NK-92 (cell line): ENCODE measurements around the gene RAB11FIP4.

ENCODE experiments used
- DNase-seq: peaks from one replicate; lab custom pipeline; 2025; ENCODE audit not compliant: unreplicated experiment; lab: John Stamatoyannopoulos, UW

Gene RAB11FIP4

DNA sequence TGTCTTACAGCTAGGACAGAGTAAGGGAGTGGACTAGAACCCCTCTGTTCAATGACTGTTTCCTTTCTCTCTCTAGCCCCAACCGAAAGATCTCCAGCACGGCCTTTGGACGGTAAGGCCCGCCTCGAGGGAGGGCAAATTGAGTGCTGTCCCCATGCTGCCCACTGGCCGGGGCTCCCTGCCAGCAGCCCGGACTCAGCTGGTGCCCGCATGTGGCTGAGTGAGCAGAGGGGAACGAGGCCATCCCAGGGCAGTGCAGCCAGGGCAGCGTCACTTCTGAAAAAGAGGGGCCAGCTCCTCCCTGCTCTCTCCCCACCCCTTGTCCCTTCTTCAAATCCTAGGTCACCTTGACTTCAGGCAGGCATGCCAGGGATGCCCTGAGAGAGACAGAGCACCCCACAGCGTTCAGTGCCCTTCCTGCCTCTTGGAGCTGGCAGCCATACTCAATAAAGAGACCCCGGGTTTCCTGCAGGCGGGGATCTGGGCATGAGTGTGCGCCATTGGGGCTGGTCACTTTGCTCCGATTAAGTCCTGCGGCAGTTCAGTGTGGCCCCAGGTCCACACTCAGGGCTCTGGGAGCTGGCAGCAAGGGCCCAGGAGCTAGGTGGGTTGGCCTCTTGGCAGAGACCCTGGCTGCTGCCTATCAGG lies 130.9 kb downstream of the RAB11FIP4 start:
- DNase-seq = no peak

DNA sequence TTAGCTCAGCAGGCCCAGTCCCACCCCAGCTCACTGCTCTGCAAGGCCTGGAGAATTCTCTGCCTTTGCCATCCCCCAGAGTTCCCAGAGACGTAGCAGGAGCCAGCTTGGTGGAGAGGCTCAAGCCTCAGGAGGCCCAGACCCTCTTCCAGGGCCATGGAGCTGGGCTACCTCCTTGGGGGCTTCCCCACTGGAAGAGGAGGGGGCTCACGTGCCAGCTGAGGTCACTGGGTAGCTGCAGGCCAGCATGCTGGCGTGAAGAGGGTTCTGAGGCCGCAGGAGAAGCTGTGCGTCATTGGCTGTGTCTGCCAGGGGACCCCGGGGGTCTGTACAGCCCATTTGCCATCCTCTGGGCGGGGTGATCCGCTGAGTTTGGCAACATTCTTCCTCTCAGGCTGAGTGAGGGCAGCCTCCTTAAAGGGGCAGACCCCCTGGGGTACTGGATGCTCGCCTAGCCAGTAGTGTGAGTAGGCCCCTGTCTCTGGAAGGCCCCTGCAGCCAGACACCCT lies 131.6 kb downstream of the RAB11FIP4 start:
- DNase-seq = no peak

DNA sequence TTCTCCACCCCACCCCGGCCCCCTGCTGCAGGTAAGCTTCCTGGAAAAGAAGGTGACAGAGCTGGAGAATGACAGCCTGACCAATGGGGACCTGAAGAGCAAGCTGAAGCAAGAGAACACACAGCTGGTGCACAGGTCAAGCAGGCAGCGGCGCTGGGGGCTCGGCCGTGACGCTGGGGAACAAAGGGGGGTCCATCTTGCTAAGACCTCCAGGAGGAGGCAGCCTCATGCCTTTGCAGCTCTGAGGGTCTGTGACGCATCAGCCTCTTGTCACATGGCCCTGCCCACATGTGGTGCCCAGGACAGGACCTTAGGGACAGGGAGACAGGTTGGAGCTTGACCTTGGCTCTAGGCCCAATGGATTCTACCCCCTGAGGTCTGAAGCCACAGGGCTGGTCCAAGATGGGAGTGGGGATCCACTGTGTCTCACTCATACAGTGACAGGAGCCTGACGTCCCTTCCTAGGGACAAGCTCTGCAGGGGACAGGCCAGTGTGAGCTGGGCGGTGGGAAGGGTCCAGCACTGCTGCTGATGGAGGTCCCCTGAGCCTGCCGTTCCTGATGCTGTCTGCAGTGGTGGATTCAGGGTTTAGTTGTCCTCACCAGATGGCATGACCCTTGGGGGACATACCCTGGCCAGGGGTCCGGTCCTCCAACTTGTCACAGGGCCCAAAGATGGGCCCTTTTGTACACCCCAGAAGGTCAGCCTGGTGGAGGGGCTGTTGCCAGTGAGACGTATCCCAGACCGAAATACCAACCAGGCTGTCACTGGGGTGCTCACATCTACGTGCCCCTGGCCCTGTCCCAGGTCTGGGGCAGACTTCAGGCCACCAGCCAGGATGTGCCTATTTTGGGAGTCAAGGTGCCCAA lies 132.6 kb downstream of the RAB11FIP4 start:
- no peak for DNase-seq

DNA sequence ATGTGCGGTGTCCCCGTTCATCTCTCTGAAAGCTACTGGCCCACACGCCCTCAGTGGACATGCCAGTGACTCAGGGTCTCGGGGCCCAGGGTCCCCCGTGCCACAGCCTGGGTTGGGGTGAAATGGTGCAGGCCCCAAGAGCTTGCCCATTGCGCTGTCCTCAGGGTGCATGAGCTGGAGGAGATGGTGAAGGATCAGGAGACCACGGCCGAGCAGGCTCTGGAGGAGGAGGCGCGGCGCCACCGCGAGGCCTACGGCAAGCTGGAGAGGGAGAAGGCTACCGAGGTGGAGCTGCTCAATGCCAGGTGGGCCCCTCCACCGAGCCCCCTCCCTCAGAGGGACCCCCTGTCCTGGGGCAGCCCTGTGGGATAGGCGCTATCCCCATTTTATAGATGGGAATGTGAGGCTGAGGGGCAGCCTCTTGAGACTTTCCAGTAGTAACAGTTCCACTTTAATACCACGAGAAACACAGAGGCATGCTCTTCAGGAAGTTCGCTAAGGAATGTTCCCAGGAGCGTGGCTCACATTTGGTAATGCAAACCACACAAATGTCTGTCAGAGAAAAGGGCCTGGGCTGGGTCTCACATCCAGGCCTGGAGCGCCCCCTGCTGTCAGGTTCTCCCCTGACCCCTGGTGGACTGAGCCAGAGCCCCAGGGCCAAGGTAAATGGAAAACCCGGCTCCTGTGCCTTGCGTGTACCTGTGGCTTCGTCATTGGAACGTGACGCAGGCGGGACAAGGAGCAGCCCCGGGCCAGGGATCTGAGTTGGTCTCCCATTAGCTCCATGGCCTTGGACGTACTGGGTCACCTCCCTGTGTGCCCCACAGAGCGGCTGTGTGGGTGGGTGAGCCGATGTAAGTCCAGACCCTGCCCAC lies 133.7 kb downstream of the RAB11FIP4 start:
- no peak for DNase-seq

DNA sequence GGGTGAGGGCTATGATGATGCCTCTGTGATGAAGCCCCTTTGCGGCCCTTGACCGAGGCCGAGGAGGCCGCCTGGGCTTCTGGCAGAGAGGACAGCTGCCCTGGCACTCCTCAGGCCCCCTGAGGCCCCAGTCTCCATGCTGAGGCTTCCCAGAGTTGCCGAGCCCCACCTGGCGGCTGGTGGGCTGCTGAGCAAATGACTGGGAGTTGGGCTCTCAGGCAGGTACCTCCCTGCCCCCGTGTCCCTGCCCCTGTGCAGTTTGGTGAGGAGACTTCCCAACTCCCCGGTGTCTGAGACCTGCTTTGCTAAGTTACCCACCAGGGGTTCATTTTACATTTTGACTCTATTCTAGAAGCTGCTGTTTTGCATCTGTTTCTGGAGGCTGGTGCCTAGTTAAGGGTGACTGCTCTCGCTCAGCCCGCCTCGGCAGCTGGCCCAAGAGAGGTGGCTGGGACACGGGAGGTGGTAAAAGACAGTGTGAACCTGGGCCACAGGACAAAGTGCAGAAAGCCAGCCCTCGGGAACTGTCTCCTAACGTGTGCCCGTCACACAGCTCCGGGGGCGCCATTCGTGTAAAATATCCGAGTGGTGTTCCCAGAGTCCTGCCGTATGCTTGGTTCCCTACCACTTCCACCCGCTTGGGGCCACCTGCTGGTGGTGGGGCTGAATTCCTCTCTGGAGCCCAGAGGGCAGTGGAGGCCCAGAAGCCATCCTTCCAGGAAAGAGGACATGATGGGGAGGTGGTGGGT lies 134.5 kb downstream of the RAB11FIP4 start:
- no peak for DNase-seq

DNA sequence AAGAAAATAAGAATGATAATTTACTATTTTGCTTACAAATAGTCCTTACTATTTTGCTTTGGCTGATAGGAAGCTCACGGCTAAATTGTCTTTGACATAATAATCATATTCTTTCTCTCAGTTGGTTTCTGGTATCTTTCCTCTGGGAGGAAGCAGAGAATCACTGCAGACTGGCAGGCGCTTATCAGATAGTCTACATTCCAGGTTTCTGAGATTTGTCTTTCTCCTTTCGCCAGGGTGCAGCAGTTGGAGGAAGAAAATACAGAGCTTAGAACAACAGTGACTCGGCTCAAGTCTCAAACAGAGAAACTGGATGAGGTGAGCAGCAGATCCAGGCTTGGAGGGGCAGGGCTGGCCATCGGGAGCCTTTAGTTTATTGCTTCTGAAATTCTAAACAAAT lies 136.1 kb downstream of the RAB11FIP4 start:
- DNase-seq = no peak

DNA sequence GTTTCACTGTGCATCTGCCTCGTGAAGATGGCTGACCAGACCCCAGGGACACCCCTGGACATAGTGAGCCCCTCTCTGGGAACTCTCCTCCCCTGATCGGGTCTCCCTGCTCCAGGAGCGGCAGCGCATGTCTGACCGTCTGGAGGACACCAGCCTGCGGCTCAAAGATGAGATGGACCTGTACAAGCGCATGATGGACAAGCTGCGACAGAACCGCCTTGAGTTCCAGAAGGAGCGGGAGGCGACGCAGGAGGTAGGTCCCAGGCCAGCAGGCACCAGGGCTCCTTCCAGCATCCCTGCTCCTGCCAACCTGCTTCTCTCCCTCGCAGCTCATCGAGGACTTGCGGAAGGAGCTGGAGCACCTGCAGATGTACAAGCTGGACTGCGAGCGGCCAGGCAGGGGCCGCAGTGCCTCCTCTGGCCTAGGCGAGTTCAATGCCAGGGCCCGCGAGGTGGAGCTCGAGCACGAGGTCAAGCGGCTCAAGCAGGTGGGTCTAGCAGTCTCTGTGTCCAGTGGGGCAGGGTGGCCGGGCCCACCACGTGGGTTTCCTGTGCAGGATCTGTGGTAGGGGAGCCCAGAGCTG lies 136.9 kb downstream of the RAB11FIP4 start:
- no peak for DNase-seq

DNA sequence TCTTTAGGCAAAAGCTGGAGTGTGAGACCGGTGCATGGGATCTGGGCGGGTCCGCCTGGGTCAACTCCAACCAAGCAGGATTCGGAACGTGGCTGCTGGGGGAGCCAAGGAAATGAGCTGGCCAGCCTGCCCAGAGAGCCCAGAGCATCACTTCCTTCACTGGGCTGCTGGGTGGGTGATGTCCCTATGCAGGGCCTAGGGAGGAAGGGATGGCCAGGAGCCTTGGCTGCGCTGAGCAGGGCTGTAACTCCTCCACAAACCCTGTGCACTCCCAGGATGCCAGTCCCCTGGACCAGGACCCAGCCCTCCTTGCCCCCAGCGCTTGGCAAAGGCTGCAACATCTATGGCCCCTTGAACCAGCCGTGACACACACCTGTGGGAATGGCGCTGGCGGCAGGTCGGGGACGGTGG lies 138.4 kb downstream of the RAB11FIP4 start:
- no peak for DNase-seq

DNA sequence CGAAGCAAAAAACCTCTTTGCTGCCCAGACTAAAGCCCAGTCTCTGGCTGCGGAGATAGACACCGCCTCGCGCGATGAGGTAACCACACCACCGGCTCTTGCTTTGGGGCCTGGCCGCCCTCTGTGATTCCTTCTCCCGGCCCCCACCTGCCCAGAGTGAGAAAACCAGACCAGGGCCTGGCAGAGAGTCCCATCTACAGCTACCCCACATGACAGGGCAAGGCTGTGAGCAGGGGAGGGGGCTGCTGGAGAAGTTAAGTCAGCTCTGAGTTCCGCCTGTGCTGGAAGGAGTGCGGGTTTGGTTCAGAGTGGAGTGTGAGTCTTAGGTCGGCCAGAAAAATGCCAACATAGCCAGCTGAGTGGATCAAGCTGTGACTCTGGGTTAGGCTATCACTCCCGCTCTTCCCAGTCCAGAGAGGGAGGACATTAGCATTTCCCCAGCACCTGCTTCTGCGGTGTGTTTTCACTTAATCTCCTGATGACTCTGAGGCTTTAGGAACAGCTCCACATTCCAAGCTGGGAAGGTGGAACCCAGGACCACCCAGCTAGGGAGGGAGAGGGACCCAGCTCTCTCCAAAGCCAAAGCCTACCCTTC lies 139.0 kb downstream of the RAB11FIP4 start:
- DNase-seq = no peak

DNA sequence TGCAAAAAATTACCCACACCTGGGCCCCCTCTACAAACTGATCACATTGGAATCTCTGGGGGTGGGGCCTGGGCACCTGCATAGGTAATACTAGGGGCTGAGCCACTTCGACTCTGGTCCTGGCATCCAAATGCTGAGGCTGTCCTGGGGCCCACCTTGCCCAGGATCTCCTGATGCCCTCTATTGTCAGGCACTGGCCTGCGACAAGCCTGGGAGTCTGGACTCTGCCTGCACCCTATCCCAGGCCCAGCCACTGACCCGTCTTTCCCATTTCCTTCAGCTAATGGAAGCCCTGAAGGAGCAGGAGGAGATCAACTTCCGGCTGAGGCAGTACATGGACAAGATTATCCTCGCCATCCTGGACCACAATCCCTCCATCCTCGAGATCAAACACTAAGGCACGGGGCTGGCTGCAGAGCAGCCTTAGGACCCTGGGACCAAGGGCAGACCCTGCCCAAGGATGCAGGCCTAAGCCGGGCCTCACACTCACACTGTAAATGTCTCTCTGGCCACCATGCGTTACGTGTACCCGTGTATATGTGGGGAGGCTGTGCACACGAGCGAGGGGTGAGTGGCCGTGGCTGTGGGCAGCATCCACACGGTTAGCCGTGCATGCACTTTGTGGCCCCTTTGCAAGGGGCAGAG lies 140.0 kb downstream of the RAB11FIP4 start:
- DNase-seq = no peak

DNA sequence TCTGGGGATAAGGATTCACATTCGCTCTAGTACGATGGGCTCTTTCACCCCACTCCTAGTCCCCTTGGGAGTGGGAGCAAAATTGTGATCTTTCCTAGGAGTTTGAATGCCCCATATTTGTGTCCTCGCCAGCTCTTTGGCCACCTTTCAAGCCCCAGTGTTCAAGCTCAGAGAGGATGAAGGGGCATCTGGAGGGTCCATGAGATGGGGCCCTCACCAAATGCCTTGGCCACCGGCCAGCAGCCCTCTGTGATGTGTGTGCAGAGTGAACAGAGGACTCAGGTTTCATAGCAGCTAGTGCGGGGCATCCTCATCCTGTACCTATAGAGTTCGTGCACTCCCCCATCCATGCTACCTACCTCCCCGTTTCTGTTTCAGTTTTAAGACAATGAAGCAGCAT lies 140.6 kb downstream of the RAB11FIP4 start:
- DNase-seq = no peak

DNA sequence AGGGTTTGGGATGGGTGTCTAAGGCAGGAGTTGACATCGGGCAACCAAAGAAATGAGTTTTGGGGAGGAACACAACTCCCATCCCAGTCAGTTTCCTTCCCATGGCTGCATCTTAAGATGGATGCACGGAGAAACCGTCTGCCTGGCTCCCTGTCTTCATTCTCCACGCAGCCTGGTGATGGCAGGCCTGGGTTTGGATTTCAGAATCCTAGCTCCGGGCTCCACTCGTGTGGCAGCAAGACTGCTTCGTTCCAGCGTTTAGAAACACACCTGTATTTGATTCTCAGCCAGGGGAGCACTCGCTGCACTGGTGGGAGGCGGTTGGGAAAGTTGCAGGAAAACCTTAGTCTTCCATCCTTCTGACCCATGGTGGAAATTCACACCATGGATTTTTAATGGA lies 141.1 kb downstream of the RAB11FIP4 start:
- DNase-seq = no peak

DNA sequence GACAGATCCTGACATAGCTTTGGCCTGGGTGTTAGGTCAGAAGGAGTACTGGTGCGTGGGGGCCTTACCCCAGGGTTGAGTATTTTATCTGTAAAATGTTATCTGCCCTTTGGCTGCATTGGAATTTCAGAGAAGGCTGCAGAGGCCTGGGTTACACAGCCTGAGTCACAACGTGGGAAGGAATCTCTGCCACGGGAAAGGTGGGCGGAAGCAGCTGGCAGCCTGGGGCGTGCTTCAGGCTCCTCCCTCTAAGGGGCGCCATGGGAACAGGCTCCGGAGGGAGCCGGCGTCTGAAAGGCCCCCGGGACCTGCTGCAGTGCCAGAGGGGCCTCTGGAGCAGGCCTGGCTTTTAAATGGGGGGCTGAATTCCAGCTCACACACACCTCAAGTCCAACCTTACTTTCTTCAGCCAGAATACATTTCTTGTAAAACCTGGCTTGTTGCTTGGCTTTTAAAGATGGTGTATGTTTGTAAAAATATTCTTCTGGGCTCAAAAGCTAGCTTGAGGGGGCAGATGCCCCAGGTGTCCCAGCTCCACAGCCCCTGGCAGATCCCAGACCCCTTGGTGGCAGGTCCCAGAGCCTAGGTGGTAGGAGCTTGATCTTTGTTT lies 142.2 kb downstream of the RAB11FIP4 start:
- no peak for DNase-seq

DNA sequence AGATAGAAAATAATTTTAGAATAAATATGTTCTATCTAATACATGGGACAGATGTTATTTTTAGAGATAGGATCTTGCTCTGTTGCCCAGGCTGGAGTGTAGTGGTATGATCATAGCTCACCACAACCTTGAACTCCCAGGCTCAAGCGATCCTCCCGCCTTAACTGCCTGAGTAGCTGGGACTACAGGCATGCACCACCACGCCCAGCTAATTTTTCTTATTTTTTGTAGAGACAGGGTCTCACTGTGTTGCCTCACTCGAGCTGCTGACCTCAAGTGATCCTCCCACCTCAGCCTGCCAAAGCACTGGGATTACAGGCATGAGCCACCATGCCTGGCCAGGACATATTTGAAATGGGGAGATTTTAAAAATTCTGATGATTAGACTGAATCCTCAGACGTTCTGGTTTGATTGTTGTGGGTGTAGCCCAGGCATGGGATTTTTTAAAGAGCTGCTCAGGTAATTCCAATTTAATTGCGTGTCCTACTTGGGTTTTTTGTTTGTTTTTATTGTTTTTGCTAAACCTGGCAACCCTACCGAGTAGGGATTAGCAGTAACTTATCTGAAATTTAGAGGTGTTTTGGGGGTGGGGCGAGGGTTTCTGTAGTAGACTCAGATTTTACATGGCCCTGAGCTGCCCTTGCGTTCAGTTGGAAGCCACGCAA lies 142.9 kb downstream of the RAB11FIP4 start:
- no peak for DNase-seq

DNA sequence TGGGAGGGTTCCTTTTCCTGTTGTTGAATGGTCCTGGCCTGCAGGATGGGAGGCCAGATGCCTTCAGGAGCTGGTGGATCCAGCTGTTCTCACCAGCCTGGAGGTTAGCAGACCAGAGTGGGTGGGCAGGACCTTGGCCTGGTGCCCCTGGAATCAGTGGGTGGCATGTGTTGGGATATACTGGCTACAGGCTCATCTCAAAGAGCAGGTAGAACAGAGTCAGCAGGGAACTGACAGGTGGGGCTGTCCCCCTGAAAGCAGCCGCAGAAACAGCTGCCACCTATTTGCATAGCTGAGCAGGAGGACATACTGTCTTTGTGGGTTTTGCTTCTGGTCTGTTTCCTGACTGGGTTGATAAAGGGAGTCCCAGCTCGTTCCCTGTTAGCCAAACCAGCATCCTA lies 144.1 kb downstream of the RAB11FIP4 start:
- no peak for DNase-seq

DNA sequence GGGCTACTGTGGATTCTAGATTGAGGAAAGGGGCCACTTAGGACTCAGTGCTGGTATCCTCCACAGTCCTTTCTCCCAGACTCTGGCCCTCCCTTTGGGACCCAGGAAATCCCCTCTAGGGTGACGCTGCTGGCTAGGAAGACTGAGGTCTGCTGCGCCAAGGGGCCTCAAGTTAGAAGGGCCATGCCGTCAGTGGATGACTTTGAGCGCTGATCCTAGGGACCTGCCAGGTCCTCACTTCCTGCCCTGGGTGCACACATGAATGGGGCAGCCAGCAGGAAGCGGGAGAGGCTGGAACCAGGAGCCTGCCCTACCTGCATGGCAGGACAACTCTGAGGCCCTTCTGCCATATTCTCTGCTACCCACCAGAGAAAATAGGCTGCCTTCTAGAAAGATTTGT lies 145.0 kb downstream of the RAB11FIP4 start:
- DNase-seq = no peak

DNA sequence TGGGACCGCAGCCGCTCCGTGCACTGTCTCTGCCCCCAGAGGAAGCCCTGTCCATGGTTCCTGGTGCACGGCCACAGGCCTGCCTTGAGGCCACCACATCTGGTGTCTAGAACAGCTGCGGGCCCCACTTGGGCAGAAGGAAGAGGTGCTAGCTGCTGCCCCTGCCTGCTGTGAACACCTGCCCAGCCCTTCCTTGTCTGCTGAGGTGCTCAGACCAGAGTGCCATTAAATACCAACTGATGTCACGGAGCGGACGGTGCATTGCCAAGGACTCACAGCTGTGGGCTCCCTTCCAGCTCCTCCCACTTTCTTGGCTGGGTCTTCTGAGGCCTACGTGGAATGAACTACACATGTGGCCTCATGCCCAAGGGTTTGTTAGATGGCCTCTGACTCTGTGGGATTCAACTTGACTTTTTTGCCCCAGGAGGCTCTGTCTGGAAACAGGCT lies 146.1 kb downstream of the RAB11FIP4 start:
- no peak for DNase-seq

DNA sequence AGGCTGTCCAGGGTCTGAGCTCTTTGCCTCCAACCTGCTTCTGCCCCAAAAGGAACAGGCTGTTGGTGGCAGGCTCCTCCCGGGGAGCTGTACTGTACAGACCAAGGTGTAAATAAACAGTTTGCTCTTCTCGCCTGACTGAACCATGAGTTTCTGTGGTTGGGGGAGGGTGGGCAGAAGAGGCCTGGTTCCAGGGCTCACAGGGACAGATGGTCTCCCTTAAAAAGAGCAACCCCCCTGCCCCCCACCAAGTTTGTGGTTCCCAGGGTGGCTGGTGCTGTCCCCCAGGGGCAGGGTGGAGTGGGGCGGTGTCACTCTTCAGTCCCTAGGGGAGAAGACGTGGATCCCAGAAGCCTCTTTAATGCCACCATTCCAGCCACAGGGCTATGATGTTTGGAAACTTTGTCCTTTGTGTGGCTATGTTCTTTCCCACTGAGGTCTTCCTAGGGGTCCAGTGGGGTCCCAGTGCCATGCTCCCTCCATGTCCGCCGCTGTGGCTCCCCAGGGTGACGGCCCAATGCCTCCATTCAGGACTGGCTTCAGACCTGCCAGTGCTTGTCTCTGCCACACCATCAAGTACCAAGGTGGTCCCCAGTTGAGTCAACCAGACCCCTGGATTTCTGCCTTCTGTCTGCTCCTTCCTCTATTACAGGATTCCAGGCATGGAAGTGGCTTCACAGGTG lies 146.7 kb downstream of the RAB11FIP4 start:
- DNase-seq = no peak
